ENCODE results near the gene GJA3.

GRCh38 chr13:20125129-20125782 lies 35.6 kb downstream of the GJA3 start:
- TF ChIP-seq POLR2A (IDR thresholded peaks at IDR 0.05; ENCODE audit: low read depth, low read length) (no peak), CTCF (IDR thresholded peaks at IDR 0.05; ENCODE audit: extremely low read depth in 1 of 2, insufficient read depth in 1 of 2, low read depth in 1 of 2, low read length in 2 of 2) (no peak), POLR2AphosphoS5 (IDR thresholded peaks at IDR 0.05; ENCODE audit: insufficient read depth, low read depth, low read length) (no peak)

Data from endothelial cell of umbilical vein (primary cell).